CD4-positive, alpha-beta T cell treated with Interleukin-10 for 1 hour (primary cell): Measurements from ENCODE around the gene SPRED1.
"Not testable (repeated sequence)": the region's sequence is repeated elsewhere in the genome, so short reads cannot be mapped to it uniquely, and the experiment has no call there.

ENCODE experiments used
- DNase-seq: peaks from one replicate; pipeline ENCODE4 v3.0.0-alpha.2; 2020

Gene SPRED1

GRCh38 chr15:38237021-38237420 is 15.6 kb upstream of the SPRED1 start:
- not testable (repeated sequence) for DNase-seq

GRCh38 chr15:38238311-38238710 is 14.3 kb upstream of the SPRED1 start:
- no peak for DNase-seq

GRCh38 chr15:38242055-38242454 is 10.6 kb upstream of the SPRED1 start:
- DNase-seq = no peak

- no peak for DNase-seq
Measured at GRCh38 chr15:38243278-38244055, 9.2 kb upstream of the SPRED1 start.

- no peak for DNase-seq
Measured at GRCh38 chr15:38247336-38247735, 5.3 kb upstream of the SPRED1 start.

GRCh38 chr15:38253351-38253781 is 730 bp downstream of the SPRED1 start:
- no peak for DNase-seq

- peak; percentile 48 for DNase-seq
Measured at GRCh38 chr15:38254051-38254883, 1.6 kb downstream of the SPRED1 start.

GRCh38 chr15:38255690-38256089 is 3.1 kb downstream of the SPRED1 start:
- DNase-seq = no peak

- DNase-seq = no peak
Measured at GRCh38 chr15:38257676-38258075, 5.0 kb downstream of the SPRED1 start.

GRCh38 chr15:38259134-38259533 is 6.5 kb downstream of the SPRED1 start:
- no peak for DNase-seq

- DNase-seq = no peak
Measured at GRCh38 chr15:38260077-38260476, 7.4 kb downstream of the SPRED1 start.

GRCh38 chr15:38263251-38263650 is 10.6 kb downstream of the SPRED1 start:
- DNase-seq = no peak

GRCh38 chr15:38263996-38264395 is 11.4 kb downstream of the SPRED1 start:
- DNase-seq = no peak

GRCh38 chr15:38266247-38266986 is 13.8 kb downstream of the SPRED1 start:
- DNase-seq = no peak

- DNase-seq = no peak
Measured at GRCh38 chr15:38267421-38268022, 14.9 kb downstream of the SPRED1 start.

GRCh38 chr15:38271144-38271543 is 18.5 kb downstream of the SPRED1 start:
- DNase-seq = no peak

GRCh38 chr15:38271895-38272294 is 19.3 kb downstream of the SPRED1 start:
- no peak for DNase-seq

GRCh38 chr15:38272431-38272830 is 19.8 kb downstream of the SPRED1 start:
- not testable (repeated sequence) for DNase-seq

- DNase-seq = no peak
Measured at GRCh38 chr15:38274135-38274534, 21.5 kb downstream of the SPRED1 start.

- DNase-seq = no peak
Measured at GRCh38 chr15:38275959-38276358, 23.3 kb downstream of the SPRED1 start.

GRCh38 chr15:38277281-38277680 is 24.6 kb downstream of the SPRED1 start:
- DNase-seq = not testable (repeated sequence)

- no peak for DNase-seq
Measured at GRCh38 chr15:38281031-38281430, 28.4 kb downstream of the SPRED1 start.

- DNase-seq = no peak
Measured at GRCh38 chr15:38283010-38283409, 30.4 kb downstream of the SPRED1 start.
